Astrocyte of the spinal cord (primary cell): ENCODE measurements around the gene COA1.

Experiments used
- DNase-seq: peaks from one replicate; pipeline ENCODE4 v3.0.0; 2011; ENCODE audit warnings: low read depth, low spot score
- H3K4me3 ChIP-seq: 2 replicates; pipeline ENCODE4 v1.5.1; 2011; ENCODE audit warnings: low read depth, mild to moderate bottlenecking, low read length, moderate library complexity
- in situ Hi-C: cut with HindIII; loops from 2 replicates; pipeline ENCODE4 v1.10.0; 2017; ENCODE audit warnings: low sequenced_read_pairs
- TF ChIP-seq, protein P1 (sequence below): IDR thresholded peaks from 2 replicates; pipeline ENCODE4 v1.5.1; 2012; ENCODE audit warnings: low read depth, mild to moderate bottlenecking, low read length, inconsistent platforms

Gene COA1

DNA sequence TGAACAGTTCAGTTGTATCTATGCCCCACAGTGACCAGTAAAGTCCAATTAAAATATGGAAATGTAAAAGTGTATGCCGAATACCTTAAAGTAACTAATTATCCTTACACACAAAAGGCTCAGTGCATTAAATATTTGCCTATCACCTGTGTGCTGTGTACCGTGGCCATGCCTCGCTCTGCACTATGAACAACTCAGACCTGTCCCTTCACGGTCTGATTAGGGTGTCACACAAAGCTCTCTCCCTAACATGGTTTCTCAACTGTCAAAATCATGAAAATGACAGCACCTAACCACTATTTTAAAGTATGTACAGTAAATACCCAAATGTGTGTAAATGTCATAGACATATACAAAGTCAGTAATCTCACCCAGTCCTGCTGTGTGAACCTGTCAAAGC lies 103.3 kb downstream of the COA1 start:
- in situ Hi-C loops: no loop called here
- no peak for DNase-seq
- no peak overlapping the region for H3K4me3 ChIP-seq
- TF ChIP-seq, protein P1, sequence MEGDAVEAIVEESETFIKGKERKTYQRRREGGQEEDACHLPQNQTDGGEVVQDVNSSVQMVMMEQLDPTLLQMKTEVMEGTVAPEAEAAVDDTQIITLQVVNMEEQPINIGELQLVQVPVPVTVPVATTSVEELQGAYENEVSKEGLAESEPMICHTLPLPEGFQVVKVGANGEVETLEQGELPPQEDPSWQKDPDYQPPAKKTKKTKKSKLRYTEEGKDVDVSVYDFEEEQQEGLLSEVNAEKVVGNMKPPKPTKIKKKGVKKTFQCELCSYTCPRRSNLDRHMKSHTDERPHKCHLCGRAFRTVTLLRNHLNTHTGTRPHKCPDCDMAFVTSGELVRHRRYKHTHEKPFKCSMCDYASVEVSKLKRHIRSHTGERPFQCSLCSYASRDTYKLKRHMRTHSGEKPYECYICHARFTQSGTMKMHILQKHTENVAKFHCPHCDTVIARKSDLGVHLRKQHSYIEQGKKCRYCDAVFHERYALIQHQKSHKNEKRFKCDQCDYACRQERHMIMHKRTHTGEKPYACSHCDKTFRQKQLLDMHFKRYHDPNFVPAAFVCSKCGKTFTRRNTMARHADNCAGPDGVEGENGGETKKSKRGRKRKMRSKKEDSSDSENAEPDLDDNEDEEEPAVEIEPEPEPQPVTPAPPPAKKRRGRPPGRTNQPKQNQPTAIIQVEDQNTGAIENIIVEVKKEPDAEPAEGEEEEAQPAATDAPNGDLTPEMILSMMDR: no peak

DNA sequence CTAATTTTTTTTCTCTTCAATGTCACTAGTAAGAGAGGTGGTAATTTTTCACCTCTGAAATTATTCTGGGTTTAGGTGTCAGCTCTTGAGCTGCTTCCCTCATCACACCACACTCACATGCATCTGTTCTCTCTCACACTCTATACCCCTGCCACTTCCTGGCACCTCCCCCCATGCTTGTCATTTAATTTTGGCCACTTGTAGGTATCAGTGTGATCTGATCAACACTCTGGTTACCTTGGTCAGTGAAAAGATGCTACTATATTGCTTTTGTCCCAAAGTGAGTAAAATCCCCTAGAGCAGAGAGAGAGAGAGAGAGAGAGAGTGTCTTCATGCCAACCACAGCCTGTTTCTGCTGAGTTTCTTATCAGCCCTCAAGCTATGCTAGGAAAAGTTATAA lies 103.9 kb downstream of the COA1 start:
- TF ChIP-seq, protein P1: no peak
- no peak overlapping the region for H3K4me3 ChIP-seq
- DNase-seq: no peak
- in situ Hi-C loops: no loop called here

DNA sequence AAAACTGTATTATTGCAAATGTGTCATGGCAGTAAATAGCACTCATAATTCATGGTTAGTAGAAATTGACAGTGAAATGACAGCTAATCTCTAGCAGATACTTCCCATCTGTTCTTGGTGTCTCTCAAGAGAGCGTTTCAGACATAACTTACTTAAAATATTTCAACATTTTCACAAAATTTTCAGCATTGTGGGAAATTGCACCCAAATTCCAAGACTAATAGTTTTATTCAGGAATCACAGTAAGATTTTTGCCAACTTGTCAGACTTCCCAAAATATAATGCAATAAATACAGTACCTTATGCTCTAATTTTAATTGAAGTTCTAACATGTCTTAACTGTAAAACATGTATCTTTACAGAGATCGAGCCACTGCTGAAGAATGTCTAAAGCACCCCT lies 105.2 kb downstream of the COA1 start:
- H3K4me3 ChIP-seq: no peak overlapping the region
- in situ Hi-C loops: no loop called here
- no peak for DNase-seq
- TF ChIP-seq, protein P1: no peak

DNA sequence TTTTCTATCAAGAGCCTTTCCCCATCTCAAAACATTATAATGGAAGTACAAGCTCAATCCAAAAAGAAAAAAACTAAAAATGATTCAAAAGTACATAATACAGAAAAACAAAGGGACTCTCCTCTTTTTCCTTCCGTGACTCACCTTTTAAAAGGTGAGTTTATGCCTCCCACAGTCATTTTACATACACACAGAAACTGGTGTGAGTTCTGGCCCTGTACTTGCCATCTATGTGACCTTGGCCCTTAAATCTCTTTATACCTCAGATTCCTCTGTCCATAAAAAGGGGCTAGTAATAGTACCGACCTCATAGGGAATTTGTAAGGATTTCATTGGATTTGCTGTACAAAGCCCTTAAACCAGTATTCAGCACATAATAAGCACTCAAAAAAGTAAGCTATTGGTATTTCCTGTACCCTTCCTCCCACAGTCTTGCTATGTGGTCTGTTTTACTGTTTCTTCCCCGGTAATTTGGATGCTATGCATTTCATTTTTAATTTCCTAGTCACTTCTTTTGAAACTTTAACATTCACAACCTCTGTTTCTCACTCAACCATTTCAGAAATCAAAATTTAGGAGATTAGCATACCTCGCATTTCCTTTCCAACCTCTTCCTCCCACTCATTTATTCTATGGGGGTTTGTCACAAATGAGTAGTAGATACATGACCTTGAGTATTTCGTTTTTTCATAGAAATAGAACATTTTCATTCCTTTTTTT lies 107.4 kb downstream of the COA1 start:
- DNase-seq: no peak
- in situ Hi-C loops: no loop called here
- no peak overlapping the region for H3K4me3 ChIP-seq
- TF ChIP-seq, protein P1: no peak

DNA sequence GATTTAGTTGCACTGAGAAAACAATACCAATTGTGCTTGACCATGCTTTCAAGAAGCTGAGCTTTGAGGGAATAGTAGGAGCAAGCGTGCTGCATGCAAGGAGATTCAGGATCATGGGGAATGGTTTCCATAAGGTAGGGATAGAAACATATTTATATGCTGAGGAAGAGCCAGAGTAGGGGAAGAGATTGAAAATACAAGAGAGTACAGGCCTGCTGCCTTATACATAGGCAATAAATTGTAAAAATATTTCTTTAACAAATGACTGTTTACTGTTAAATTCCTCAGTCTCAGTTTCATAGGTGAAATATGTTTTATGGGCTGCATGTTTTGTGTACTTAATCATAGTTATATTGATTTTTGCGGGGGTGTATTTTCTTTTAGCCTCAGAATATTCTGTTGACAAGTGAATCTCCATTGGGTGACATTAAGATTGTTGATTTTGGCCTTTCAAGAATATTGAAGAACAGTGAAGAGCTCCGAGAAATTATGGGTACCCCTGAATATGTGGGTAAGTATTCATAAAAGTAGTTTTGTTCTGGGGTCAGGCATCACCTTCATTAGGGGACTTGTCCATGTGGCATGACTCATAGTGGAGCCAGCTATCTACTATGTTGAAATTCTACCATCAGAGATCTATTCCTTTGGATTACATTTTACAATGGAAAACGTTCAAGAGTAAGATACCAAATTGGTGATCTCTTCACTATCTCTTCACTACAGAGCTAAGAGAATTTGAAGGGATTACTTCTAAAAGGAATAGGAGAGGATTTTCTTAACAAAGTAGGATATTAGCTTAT lies 109.9 kb downstream of the COA1 start:
- H3K4me3 ChIP-seq: no peak overlapping the region
- TF ChIP-seq, protein P1: no peak
- in situ Hi-C loops: no loop called here
- DNase-seq: no peak

DNA sequence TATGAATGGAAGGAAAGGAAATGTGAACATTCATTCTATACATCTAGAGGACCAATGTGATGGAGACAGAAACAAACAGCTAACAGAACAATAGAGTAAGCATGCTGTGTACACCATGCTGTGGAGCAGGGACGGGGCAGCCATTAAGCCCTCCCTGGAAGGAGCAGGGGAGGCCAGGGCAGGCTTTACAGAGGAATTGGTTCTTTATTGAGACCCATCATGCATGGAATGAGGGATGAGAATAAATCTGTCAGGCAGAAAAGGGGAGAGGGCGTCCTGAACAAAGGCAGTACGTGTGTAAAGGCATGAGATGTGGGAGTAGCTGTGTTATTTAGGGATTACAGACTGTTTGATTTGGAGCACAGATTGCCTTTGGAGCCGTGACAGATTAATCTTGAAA lies 111.2 kb downstream of the COA1 start:
- TF ChIP-seq, protein P1: no peak
- H3K4me3 ChIP-seq: no peak overlapping the region
- in situ Hi-C loops: no loop called here
- no peak for DNase-seq
